ENCODE measurements around the gene AOC3. TPM values are rescaled to one million over a fixed set of nuclear protein-coding genes. Genes with fewer than 3 reads are reported as not detected.

The AOC3 gene
- polyA plus RNA-seq, 1 donor from 2014 or later: 0.35 TPM

- H3K9me2 ChIP-seq (ENCODE audit: insufficient read depth, low read length): no peaks in the 10 kb centered on the region
- no peaks in the 10 kb centered on the region for H3F3A ChIP-seq (ENCODE audit: insufficient read depth, low read length, poor library complexity, severe bottlenecking)
- H3K79me2 ChIP-seq (replicated peaks; ENCODE audit: insufficient read depth, low read length): no peaks in the 10 kb centered on the region
- H3K4me3 ChIP-seq (ENCODE audit: low read length): no peak overlapping the region
- no peak overlapping the region for H2AFZ ChIP-seq (ENCODE audit: low read depth, low read length)
- H4K20me1 ChIP-seq (ENCODE audit: insufficient read depth): no peaks in the 10 kb centered on the region
- no peak overlapping the region for H3K27ac ChIP-seq (ENCODE audit: low read length)
- no peak overlapping the region for H3K4me2 ChIP-seq (ENCODE audit: low read length)
- no peak overlapping the region for H3K9ac ChIP-seq (ENCODE audit: low read length)
- peaks cover 9% of the 10 kb centered on the region for H3K9me3 ChIP-seq (ENCODE audit: low read length)
- no peaks in the 10 kb centered on the region for H3K36me3 ChIP-seq (ENCODE audit: insufficient read depth, low read length)
- no peak for TF ChIP-seq POLR2AphosphoS5 (IDR thresholded peaks at IDR 0.05)
- TF ChIP-seq EP300 (conservative IDR thresholded peaks at IDR 0.05; ENCODE audit: poor library complexity, severe bottlenecking): no peak
- TF ChIP-seq CTCF (IDR thresholded peaks at IDR 0.05; ENCODE audit: poor library complexity, severe bottlenecking): no peak
- no peak for TF ChIP-seq RAD21 (conservative IDR thresholded peaks at IDR 0.05)
- TF ChIP-seq, protein P1, sequence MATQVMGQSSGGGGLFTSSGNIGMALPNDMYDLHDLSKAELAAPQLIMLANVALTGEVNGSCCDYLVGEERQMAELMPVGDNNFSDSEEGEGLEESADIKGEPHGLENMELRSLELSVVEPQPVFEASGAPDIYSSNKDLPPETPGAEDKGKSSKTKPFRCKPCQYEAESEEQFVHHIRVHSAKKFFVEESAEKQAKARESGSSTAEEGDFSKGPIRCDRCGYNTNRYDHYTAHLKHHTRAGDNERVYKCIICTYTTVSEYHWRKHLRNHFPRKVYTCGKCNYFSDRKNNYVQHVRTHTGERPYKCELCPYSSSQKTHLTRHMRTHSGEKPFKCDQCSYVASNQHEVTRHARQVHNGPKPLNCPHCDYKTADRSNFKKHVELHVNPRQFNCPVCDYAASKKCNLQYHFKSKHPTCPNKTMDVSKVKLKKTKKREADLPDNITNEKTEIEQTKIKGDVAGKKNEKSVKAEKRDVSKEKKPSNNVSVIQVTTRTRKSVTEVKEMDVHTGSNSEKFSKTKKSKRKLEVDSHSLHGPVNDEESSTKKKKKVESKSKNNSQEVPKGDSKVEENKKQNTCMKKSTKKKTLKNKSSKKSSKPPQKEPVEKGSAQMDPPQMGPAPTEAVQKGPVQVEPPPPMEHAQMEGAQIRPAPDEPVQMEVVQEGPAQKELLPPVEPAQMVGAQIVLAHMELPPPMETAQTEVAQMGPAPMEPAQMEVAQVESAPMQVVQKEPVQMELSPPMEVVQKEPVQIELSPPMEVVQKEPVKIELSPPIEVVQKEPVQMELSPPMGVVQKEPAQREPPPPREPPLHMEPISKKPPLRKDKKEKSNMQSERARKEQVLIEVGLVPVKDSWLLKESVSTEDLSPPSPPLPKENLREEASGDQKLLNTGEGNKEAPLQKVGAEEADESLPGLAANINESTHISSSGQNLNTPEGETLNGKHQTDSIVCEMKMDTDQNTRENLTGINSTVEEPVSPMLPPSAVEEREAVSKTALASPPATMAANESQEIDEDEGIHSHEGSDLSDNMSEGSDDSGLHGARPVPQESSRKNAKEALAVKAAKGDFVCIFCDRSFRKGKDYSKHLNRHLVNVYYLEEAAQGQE (IDR thresholded peaks at IDR 0.05; ENCODE audit: borderline replicate concordance): no peak
- no peak for TF ChIP-seq MXI1 (conservative IDR thresholded peaks at IDR 0.05; ENCODE audit: poor library complexity, severe bottlenecking)
- TF ChIP-seq TAF1 (IDR thresholded peaks at IDR 0.05; ENCODE audit: low read depth): no peak
- no peak for TF ChIP-seq EZH2 (IDR thresholded peaks at IDR 0.05; ENCODE audit: borderline replicate concordance, insufficient read depth, low read length, poor library complexity, severe bottlenecking)
- TF ChIP-seq SMC3 (conservative IDR thresholded peaks at IDR 0.05; ENCODE audit: poor library complexity): no peak
- H3K27me3 ChIP-seq (ENCODE audit: insufficient read depth, low read depth, low read length): no peaks in the 10 kb centered on the region
These were observed 21.4 kb downstream of the AOC3 start for GRCh38 chr17:42872251-42872965.

- TF ChIP-seq POLR2AphosphoS5 (IDR thresholded peaks at IDR 0.05): no peak
- TF ChIP-seq RAD21 (conservative IDR thresholded peaks at IDR 0.05): no peak
- TF ChIP-seq TAF1 (IDR thresholded peaks at IDR 0.05; ENCODE audit: low read depth): no peak
- no peak for TF ChIP-seq SMC3 (conservative IDR thresholded peaks at IDR 0.05; ENCODE audit: poor library complexity)
- TF ChIP-seq EZH2 (IDR thresholded peaks at IDR 0.05; ENCODE audit: borderline replicate concordance, insufficient read depth, low read length, poor library complexity, severe bottlenecking): no peak
- no peak for TF ChIP-seq CTCF (IDR thresholded peaks at IDR 0.05; ENCODE audit: poor library complexity, severe bottlenecking)
- no peak for TF ChIP-seq EP300 (conservative IDR thresholded peaks at IDR 0.05; ENCODE audit: poor library complexity, severe bottlenecking)
- TF ChIP-seq, protein P1 (IDR thresholded peaks at IDR 0.05; ENCODE audit: borderline replicate concordance): no peak
- TF ChIP-seq MXI1 (conservative IDR thresholded peaks at IDR 0.05; ENCODE audit: poor library complexity, severe bottlenecking): no peak
- Histone ChIP-seq H3K27ac (ENCODE audit: low read length) (no peak overlapping the region), H2AFZ (ENCODE audit: low read depth, low read length) (no peak overlapping the region)
These were observed 22.3 kb downstream of the AOC3 start for GRCh38 chr17:42873315-42873714.

More at GRCh38 chr17:42873315-42873714, 22.3 kb downstream of the AOC3 start:
- Histone ChIP-seq H3K9me2 (ENCODE audit: insufficient read depth, low read length) (no peaks in the 10 kb centered on the region), H3F3A (ENCODE audit: insufficient read depth, low read length, poor library complexity, severe bottlenecking) (no peaks in the 10 kb centered on the region), H4K20me1 (ENCODE audit: insufficient read depth) (no peaks in the 10 kb centered on the region), H3K4me2 (ENCODE audit: low read length) (no peak overlapping the region), H3K27me3 (ENCODE audit: insufficient read depth, low read depth, low read length) (no peaks in the 10 kb centered on the region), H3K4me3 (ENCODE audit: low read length) (no peak overlapping the region), H3K9me3 (ENCODE audit: low read length) (peaks cover 9% of the 10 kb centered on the region), H3K36me3 (ENCODE audit: insufficient read depth, low read length) (no peaks in the 10 kb centered on the region), H3K9ac (ENCODE audit: low read length) (no peak overlapping the region), H3K79me2 (replicated peaks; ENCODE audit: insufficient read depth, low read length) (no peaks in the 10 kb centered on the region)
